EH (cell line): Measurements from ENCODE around the gene TRABD2B.

Experiments
- DNase-seq: peaks from one replicate; pipeline ENCODE4 v3.0.0-alpha.2; 2015; ENCODE audit warnings: low read depth

The TRABD2B gene

GRCh38 chr1:47757226-47757975 is 239.8 kb downstream of the TRABD2B start:
- DNase-seq = no peak

GRCh38 chr1:47756411-47756810 is 240.8 kb downstream of the TRABD2B start:
- no peak for DNase-seq

- no peak for DNase-seq
Measured at GRCh38 chr1:47756006-47756405, 241.2 kb downstream of the TRABD2B start.

GRCh38 chr1:47755101-47755990 is 241.8 kb downstream of the TRABD2B start:
- DNase-seq = peak; percentile 3

- DNase-seq = no peak
Measured at GRCh38 chr1:47754221-47754620, 243.0 kb downstream of the TRABD2B start.

GRCh38 chr1:47753808-47754207 is 243.4 kb downstream of the TRABD2B start:
- no peak for DNase-seq

GRCh38 chr1:47752559-47752958 is 244.6 kb downstream of the TRABD2B start:
- DNase-seq = no peak

GRCh38 chr1:47751996-47752451 is 245.2 kb downstream of the TRABD2B start:
- peak; percentile 32 for DNase-seq

- no peak for DNase-seq
Measured at GRCh38 chr1:47751193-47751592, 246.0 kb downstream of the TRABD2B start.

- no peak for DNase-seq
Measured at GRCh38 chr1:47745715-47746609, 251.2 kb downstream of the TRABD2B start.

GRCh38 chr1:47742890-47743760 is 254.1 kb downstream of the TRABD2B start:
- DNase-seq = no peak

GRCh38 chr1:47738560-47739182 is 258.5 kb downstream of the TRABD2B start:
- peak; percentile 56 for DNase-seq

GRCh38 chr1:47732489-47732888 is 264.7 kb downstream of the TRABD2B start:
- no peak for DNase-seq

- no peak for DNase-seq
Measured at GRCh38 chr1:47731730-47732129, 265.5 kb downstream of the TRABD2B start.

GRCh38 chr1:47729685-47730084 is 267.5 kb downstream of the TRABD2B start:
- no peak for DNase-seq

GRCh38 chr1:47727697-47728085 is 269.5 kb downstream of the TRABD2B start:
- no peak for DNase-seq

GRCh38 chr1:47727051-47727696 is 270.0 kb downstream of the TRABD2B start:
- DNase-seq = no peak

GRCh38 chr1:47725992-47726855 is 271.0 kb downstream of the TRABD2B start:
- DNase-seq = peak; percentile 73

GRCh38 chr1:47725511-47725991 is 271.6 kb downstream of the TRABD2B start:
- DNase-seq = no peak
